ENCODE data around the gene LHPP.

- TF ChIP-seq CTCF (conservative IDR thresholded peaks at IDR 0.05; ENCODE audit: low read depth, low read length) (no peak), EZH2 (IDR thresholded peaks at IDR 0.05; ENCODE audit: low read length, unreplicated experiment) (no peak)
Measured at GRCh38 chr10:124611738-124612137, 150.1 kb downstream of the LHPP start.
